Measurements from ENCODE around the gene TFR2. TPM values are rescaled to one million over a fixed set of nuclear protein-coding genes. Genes with fewer than 3 reads are reported as not detected.

TFR2 gene
- total and polyA plus RNA-seq, 2 of the 13 experiments (the other 11 are each of a cell fraction or from before 2014, with no cell fraction given), result 36.9 to 64.2 TPM

GRCh38 chr7:100611983-100612729 lies 29.2 kb downstream of the TFR2 start, which contains the start of gene MOSPD3 (continued):
- TF ChIP-seq TOPORS (CRISPR knock-in tag; IDR thresholded peaks at IDR 0.05) (no peak), NRL (CRISPR knock-in tag; IDR thresholded peaks at IDR 0.05; ENCODE audit: borderline replicate concordance) (peak; percentile 52; the same call in 1 of the 2 replicates), ZNF737 (CRISPR knock-in tag; IDR thresholded peaks at IDR 0.05; ENCODE audit: borderline replicate concordance) (no peak), E2F5 (CRISPR knock-in tag; conservative IDR thresholded peaks at IDR 0.05) (no peak), POLR2G (IDR thresholded peaks at IDR 0.05; ENCODE audit: low read depth, low read length) (peak; percentile 87), ZNF501 (CRISPR knock-in tag; IDR thresholded peaks at IDR 0.05) (peak; percentile 64), TBX3 (IDR thresholded peaks at IDR 0.05; ENCODE audit: borderline replicate concordance) (peak; percentile 45; the same call in 1 of the 2 replicates), CEBPB (IDR thresholded peaks at IDR 0.05; ENCODE audit: borderline replicate concordance, low read depth, low read length) (peak; percentile 88), CERS6 (CRISPR knock-in tag; IDR thresholded peaks at IDR 0.05) (no peak), REL (CRISPR knock-in tag; conservative IDR thresholded peaks at IDR 0.05) (no peak), TGIF2 (CRISPR knock-in tag; IDR thresholded peaks at IDR 0.05) (0 out of 2 replicates have a peak, but pooled peaks have one; percentile 41), PHF8 (CRISPR knock-in tag; IDR thresholded peaks at IDR 0.05) (peak; percentile 74), SIX1 (CRISPR knock-in tag; IDR thresholded peaks at IDR 0.05; ENCODE audit: borderline replicate concordance) (no peak), RBAK (CRISPR knock-in tag; IDR thresholded peaks at IDR 0.05) (no peak), AKNA (CRISPR knock-in tag; IDR thresholded peaks at IDR 0.05; ENCODE audit: borderline replicate concordance) (no peak), ARID5B (CRISPR knock-in tag; IDR thresholded peaks at IDR 0.05) (no peak), ZNF232 (CRISPR knock-in tag; IDR thresholded peaks at IDR 0.05; ENCODE audit: borderline replicate concordance) (no peak; the same call in 1 of the 2 replicates), SRSF9 (IDR thresholded peaks at IDR 0.05; ENCODE audit: borderline replicate concordance, insufficient read depth, low read depth, low read length, poor library complexity, severe bottlenecking) (no peak)
